GM19351 (cell line): ENCODE measurements around the gene KANK2.

Source experiments
- ATAC-seq: cut with Tn5 transposase; IDR thresholded peaks from one replicate; pipeline ENCODE4 v1.9.1; 2021; ENCODE audit warnings: mild to moderate bottlenecking, moderate library complexity; ENCODE audit not compliant: unreplicated experiment

The KANK2 gene

DNA sequence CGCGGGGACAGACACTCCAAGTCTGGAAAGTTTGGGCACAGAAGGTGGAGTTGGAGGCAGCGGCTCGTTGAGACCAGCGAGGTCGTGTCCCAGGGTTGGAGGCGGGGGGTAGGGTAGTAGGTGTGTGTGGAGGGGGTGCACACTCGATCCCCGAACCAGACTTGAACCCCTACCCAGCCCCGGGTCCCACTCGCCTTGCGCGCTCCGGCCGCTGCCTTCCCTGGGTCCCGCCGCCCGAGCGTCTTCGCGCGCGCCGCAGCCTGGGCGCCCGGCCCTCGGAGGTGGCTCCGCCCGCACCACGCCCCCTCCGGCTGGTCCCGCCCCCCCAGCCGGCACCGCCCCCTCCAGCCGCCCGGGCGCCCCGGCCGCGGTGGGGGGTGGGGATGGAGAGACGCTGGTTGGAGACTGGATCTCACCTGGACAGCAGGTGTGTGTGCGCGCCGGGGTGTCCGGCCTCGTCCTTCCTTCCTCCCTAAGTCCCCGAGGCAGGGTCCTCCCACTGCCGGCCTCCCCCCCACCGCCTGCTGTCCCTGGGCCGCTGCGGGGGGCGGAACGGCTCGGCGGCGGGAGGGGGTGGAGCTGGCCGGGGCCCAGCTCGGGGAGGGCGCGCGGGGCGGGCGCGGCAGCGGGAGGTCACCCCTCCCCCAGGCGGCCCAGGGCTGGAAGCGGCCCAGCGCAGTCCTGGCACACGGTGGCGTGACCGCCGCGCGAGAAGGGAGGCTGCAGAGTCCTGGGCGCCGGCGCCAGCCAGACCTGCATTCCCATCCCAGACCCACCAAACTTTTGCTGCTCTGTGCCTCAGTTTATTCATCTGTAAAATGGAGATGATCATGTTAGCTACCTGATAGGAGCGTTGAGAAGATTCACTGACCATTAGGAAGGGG is at the start of gene KANK2:
KANK2 (minus strand) TSS at position 255 of the 884 bp plus-strand sequence. CDS start 3,034 bp downstream, outside the sequence.
- ATAC-seq = peak; percentile 73

GRCh38 chr19:11246941-11247340 is 49.6 kb upstream of the KANK2 start:
- ATAC-seq = no peak

DNA sequence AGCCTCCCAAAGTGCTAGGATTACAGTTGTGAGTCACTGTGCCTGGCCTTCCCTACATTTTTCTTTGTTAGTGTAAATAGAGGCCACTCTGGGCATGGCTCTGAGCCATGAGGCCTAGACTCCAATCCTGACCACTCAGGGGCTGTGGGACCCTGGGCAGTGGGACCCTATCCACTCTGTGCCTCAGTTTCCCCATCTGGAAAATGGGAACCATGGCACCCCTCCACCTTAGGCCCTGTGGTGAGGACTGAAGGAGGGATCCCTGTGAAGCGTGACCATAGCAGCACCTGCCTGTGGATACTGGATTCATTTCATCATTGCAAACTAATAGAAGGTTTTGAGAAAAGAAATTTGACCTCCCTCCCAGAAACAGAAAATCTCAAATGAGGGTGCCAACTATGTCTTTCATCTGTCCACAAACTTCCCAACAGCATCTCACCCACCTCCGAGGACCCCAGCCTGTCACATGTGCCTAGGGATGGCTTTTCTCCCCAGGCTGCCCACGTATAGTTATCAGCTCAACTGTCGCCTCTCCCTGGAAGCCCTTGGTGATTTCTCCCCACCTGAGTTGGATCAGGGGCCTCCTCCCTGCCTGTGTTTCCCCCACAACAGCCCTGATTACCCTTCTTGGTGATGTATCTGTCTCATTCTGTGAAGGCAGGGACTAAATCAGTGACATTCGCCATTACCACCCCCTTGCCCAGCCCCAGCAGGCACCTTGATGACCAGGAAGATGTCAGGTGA is 47.7 kb upstream of the KANK2 start:
- ATAC-seq = no peak

DNA sequence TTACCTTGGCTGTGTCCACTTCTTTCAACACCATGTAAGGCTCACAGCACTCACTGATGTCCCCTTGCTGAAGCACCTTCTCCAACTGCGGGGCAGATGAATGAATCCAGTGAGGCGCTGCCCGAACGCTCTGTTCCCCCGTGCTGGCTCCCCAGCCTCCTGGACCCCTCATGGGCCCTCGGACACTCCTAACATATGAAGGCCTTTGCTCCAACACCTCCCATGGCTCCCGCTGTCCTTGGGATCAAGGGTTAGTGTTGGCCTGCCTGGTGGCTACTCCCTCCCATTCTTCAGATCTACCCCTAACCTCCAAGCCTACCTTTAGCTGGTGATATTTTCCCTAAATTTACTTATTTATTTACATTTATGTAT is 46.4 kb upstream of the KANK2 start:
- no peak for ATAC-seq

- ATAC-seq = no peak
Observed at GRCh38 chr19:11242864-11243797, 45.8 kb upstream of the KANK2 start.

GRCh38 chr19:11242025-11242424 is 44.7 kb upstream of the KANK2 start:
- ATAC-seq = no peak

DNA sequence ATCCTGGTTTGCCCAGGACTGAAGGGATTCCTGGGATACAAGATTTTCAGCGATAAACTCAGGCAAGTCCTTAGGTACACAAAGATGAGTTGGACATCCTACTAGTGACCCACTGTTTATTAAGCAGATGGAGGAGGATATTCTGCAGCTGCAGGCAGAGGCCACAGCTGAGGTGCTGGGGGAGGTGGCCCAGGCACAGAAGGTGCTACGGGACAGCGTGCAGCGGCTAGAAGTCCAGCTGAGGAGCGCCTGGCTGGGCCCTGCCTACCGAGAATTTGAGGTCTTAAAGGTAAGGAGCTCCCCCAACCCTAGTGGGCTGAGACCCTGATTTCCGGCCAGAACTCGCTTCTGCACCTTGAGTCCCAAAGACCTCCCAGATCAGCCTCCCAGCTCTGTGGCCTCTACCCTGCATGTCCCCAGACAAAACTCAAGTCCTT is 42.7 kb upstream of the KANK2 start:
- no peak for ATAC-seq

DNA sequence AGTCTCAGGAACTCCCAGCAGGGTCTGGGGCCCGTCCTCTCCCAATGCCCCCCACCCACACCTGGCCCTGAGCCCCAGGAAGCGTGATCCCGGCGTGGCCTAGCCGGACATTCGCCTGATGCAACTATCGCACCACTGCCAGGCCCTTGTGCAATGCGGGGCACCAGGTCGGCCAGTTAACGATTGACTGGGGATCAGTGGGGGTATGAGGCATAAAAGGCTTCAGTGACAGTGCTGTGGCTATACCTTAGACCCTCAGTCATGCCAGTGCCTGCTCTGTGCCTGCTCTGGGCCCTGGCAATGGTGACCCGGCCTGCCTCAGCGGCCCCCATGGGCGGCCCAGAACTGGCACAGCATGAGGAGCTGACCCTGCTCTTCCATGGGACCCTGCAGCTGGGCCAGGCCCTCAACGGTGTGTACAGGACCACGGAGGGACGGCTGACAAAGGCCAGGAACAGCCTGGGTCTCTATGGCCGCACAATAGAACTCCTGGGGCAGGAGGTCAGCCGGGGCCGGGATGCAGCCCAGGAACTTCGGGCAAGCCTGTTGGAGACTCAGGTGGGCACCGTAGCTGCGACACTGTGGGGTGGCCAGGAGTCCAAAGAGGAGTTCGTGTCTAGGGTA is 42.1 kb upstream of the KANK2 start, which contains the start of gene ANGPTL8:
ANGPTL8 (plus strand) TSS at position 243 of the 624 bp plus-strand sequence; CDS start at position 262, 19 bp downstream.
- ATAC-seq = no peak

DNA sequence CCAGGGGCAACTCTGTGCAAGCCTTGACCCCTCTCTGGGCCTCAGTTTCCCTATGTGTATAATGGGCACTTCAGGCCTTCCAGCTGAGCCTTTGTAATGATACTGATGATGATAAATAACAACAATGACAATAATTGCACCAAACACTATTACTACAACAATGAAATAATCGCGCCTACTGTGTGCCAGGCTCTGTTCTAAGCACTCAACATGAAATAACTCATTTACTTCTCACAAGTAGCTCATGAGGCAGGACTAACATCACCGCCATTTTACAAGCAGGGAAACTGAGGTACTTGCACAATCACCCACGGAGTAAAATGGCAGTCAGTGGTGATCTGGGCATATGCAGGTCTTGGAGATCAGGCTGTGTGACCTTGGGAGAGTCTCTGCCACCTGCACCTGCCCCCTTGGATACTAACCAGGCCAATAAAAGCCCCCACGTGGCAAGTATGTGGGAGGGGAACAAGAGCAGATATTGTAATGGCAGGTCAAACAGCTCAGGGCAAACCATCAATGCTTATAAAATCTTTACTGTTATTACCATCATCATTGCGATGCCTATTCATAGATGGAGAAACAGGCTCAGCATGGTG is 41.5 kb upstream of the KANK2 start:
- ATAC-seq = no peak

DNA sequence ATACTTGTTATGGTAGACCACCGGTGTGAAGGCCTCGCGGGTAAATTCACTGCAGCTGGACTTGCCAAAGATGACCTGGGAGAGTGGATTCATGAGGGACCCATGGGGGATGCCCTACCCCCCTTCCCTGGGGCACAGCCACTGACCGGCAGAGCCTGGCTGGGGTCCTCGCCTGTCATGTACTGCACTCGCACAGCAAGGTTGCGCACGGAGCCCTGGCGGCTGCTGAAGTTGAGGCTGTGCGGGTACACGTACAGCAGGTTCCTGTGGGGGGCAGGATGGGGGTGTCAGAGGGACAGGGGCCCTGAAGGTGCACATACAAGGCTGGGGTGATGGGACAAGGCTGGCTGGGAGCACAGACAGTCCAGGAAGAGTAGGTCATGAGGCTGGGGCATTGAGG is 40.7 kb upstream of the KANK2 start:
- no peak for ATAC-seq

DNA sequence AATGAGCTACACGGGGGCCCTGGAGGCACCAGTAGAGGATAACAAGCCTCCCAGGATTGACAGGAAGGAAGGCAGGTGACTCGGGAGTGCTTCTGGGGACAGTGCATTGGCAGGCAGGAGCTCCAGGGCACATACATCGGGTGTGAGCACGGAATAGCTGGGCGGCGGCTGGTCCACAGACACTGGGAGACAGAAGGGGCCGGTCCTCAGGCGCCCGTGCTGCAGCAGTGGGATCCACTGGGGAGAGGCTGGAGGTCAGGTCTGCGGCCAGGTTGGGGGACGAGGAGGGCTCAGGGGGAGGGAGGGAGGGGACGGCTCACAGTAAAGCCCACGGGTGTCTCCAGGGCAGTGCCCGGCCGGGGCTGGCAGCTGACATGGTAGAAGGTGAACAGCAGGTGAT is 40.0 kb upstream of the KANK2 start:
- ATAC-seq = no peak

DNA sequence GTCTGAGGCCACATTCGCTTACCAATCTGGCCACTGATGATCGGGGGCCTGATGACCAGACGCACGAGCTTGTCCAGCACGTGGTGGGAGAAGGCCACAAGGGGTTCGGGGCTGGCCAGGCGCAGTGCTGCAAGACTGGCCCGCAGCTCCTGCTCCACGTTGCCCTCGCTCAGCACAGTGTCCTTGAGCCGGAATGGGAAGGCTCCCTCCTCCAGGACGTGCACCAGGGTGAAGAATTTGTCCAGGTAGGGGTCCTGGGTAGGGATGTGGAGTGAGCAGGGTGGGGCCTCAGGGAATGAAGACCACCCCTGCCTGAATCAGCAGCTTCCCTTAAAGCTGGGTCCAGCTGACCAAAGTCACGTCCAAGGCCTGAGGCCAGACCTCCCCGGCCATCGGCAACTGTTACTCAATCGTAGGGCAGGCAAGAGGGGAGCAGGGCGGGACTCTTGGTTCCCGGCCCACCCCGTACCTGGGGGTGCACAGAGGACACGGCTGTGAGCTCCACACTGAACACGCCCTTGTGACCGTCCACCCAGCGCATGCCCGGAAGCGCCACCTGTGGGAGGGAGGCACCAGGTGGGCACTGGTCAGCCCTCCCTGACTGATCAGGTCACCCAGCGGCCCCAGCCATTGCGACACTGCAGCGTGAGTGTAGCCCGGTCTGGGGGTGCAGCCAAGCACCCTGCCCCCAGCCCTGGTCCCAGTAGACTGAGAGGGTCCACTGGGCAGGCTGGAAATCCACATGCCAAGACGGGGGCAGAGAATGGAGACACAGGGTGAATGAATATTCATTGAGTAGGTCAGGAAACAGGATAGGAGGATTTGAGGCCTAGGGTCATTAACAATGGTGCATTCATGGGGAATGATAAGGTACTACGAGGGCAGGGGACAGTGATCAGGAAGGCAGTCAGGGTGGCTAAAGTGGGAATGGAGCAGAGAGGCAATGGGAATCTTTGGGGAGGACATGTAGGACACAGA is 39.3 kb upstream of the KANK2 start:
- no peak for ATAC-seq

- ATAC-seq = no peak
Observed at GRCh38 chr19:11234486-11235075, 37.2 kb upstream of the KANK2 start.

DNA sequence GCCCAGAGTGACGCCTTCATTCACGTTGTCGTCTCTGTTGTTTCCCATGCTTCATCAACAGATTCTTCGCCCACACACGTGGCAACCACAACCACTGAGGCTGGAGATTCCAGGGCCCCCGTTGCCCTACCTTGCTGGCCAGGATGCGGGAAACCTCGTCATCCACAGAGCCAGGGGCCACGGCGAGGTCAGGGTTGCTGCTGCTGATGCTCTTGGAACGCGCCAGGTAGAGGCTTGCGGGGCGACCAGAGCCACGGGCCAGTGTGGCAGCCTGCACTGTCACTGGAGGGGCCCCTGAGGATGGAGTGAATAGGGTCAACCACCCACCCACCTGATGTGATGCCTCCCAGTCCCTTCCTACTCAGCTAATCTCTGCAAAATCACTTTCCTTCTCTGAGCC is 35.7 kb upstream of the KANK2 start:
- no peak for ATAC-seq

GRCh38 chr19:11232555-11232954 is 35.2 kb upstream of the KANK2 start:
- ATAC-seq = no peak

DNA sequence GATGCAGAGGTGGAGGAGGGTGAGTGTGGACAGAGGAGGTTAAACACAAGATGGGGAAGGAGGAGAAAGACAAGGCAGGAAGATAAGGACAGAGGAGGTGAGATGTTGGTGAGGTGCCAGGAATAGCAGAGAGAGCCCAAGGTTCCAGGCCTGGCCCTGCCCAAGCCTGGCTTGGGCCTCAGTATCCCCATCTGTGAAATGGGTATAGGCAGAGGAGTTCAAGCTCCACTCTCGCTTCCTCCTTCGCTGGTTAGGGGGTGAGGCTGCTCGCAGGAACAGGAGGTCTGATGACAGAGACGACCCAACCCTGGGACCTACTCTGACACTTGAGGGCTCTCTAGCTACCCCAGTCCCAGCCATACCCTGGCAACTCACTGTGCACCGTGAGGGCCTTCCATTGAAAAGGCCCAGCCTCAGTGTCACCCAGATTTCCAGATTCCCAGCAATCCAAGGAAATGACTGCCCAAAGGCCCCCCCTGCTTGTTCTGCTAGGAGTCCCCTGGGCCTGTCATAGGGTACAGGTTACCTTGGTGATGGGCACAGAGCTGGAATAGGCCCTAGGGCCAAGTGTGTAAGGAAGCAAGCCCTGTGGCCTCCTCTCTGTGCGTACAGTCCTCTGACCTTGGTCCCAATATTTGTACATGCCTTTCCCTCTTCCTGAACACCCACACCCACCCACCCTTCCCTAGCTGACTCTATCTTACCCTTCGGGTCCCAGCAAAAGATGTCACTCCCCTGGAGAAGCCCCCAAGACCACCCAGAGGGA is 33.5 kb upstream of the KANK2 start:
- ATAC-seq = no peak

DNA sequence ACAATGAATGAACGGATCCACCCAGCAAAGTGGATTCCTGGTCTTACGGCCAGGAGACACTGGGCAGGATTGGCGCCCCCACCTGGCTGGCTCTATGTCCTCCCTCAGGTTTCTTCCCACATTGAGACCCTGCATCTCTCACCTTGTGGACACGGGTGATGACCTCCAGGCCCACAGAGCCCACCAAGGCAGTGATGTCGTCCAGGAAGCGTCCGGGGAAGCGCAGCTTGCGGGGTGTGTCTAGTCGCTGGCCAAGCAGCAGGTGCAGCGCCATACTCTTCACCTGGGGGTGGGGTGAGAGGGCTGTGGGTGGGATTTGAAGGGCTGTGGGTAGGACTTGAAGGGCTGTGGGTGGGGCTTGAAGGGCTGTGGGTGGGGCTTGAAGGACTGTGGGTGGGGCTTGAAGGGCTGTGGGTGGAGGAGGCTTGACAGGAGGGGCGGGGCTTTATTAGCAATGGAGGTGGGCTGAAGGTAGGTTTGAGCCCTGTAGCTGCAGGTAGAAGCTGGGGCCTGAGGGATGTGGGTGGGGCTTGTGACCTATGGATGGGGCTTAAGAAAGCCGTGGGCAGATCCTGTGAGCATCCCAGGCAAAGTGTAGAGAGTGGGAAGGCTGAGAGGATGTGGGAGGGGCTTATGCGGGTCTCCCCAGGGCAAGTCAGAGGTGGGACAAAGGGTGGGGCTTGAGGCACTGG is 30.0 kb upstream of the KANK2 start:
- no peak for ATAC-seq
